T-helper 9 cell (primary cell): ENCODE results near the gene PKP1.

Experiments
- DNase-seq: peaks from one replicate; pipeline ENCODE4 v3.0.0-alpha.2; 2020

PKP1 gene

GRCh38 chr1:201283836-201284553 lies 689 bp downstream of the PKP1 start:
- DNase-seq: no peak

GRCh38 chr1:201284636-201285035 lies 1.3 kb downstream of the PKP1 start:
- DNase-seq: no peak

- no peak for DNase-seq
Observed at GRCh38 chr1:201285846-201286245, 2.5 kb downstream of the PKP1 start.

- no peak for DNase-seq
Observed at GRCh38 chr1:201286445-201286844, 3.1 kb downstream of the PKP1 start.

GRCh38 chr1:201288007-201288406 lies 4.7 kb downstream of the PKP1 start:
- DNase-seq: no peak

- no peak for DNase-seq
Observed at GRCh38 chr1:201288765-201289164, 5.5 kb downstream of the PKP1 start.

- DNase-seq: no peak
Observed at GRCh38 chr1:201290551-201290950, 7.2 kb downstream of the PKP1 start.

GRCh38 chr1:201291916-201292315 lies 8.6 kb downstream of the PKP1 start:
- DNase-seq: no peak

GRCh38 chr1:201294876-201295275 lies 11.6 kb downstream of the PKP1 start:
- DNase-seq: no peak

GRCh38 chr1:201295346-201295745 lies 12.0 kb downstream of the PKP1 start:
- DNase-seq: no peak

GRCh38 chr1:201295861-201296260 lies 12.6 kb downstream of the PKP1 start:
- no peak for DNase-seq

- no peak for DNase-seq
Observed at GRCh38 chr1:201296352-201296751, 13.0 kb downstream of the PKP1 start.

- DNase-seq: no peak
Observed at GRCh38 chr1:201298396-201299381, 15.4 kb downstream of the PKP1 start.

GRCh38 chr1:201299968-201300367 lies 16.7 kb downstream of the PKP1 start:
- DNase-seq: no peak

GRCh38 chr1:201300641-201301040 lies 17.3 kb downstream of the PKP1 start:
- DNase-seq: no peak

GRCh38 chr1:201302163-201303152 lies 19.2 kb downstream of the PKP1 start:
- no peak for DNase-seq

GRCh38 chr1:201304126-201304525 lies 20.8 kb downstream of the PKP1 start:
- no peak for DNase-seq

- no peak for DNase-seq
Observed at GRCh38 chr1:201305815-201306214, 22.5 kb downstream of the PKP1 start.

GRCh38 chr1:201307231-201307630 lies 23.9 kb downstream of the PKP1 start:
- DNase-seq: no peak

GRCh38 chr1:201307760-201308499 lies 24.6 kb downstream of the PKP1 start:
- no peak for DNase-seq

- DNase-seq: no peak
Observed at GRCh38 chr1:201309416-201309815, 26.1 kb downstream of the PKP1 start.
